Hematopoietic multipotent progenitor cell treated with erythropoietin and hydrocortisone succinate and interleukin-3 and kit ligand, for 6 days (in vitro differentiated cells): ENCODE results near the gene DPYSL5.
"Not testable (repeated sequence)": the region's sequence is repeated elsewhere in the genome, so short reads cannot be mapped to it uniquely, and the experiment has no call there.

ENCODE experiments used
- DNase-seq: peaks from one replicate; pipeline ENCODE4 v3.0.0-alpha.2; 2015

The DPYSL5 gene

DNA sequence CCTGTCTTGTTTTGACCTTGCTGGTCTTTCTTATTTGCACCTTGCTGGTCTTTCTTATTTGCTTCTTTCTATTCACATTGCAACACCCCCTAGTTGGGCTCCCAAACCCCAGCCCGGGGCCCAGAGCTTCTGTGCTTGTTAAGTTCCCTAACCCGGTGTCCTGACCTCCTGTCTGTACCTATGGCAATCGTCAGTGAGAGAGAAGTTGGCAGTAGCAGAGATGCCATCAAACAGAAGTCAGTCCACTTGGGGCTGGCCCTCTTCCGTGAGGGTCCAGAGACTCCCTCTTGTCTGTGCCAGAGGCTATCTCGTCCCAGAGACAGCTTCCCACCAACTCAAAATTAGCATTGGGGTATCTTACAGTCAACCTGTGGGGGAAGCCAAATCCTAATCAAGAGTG lies 55.7 kb downstream of the DPYSL5 start:
- no peak for DNase-seq

GRCh38 chr2:26904839-26905238 lies 56.9 kb downstream of the DPYSL5 start:
- no peak for DNase-seq

DNA sequence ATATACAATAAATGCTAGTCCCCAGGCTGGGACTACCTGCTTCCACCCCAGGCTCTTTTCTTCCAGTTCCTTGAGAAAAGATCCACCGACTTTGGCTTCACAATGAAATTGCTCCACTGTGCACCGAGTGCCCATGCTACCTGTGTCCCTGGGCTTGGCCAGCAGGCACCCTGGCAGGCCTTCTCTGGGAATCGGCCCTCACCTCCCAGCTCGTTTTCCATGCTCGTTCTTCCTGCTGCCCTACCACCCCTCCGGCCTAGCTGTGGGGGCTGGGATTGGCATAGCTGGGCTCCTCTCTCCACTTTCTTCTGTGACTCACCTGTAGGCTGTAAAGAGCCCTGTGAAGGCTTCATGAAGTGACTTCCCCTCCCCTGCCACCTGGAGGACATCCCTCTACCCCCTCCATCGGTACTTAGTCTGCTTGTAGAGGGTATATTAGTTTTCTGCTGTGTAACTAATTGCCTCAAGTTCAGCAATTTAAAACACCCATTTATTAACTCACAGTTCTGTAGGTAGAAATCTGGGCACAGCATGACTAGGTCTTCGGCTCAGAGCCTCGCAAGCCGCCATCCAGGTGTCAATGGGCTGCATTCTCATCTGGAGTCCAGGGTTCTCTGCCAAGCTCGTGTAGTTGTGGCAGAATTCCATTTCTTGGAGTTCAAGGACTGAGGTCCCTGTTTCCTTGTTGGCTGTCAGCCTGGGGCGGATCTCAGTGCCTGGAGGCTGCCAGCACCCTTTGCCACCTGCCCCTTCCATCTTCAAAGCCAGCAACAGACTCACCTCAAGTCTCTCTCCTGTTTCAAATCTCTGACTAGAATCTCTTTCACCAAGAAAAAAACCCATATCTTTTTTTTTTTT lies 57.6 kb downstream of the DPYSL5 start:
- no peak for DNase-seq

GRCh38 chr2:26907416-26907815 lies 59.5 kb downstream of the DPYSL5 start:
- DNase-seq: no peak

GRCh38 chr2:26910176-26910575 lies 62.2 kb downstream of the DPYSL5 start:
- DNase-seq: no peak

DNA sequence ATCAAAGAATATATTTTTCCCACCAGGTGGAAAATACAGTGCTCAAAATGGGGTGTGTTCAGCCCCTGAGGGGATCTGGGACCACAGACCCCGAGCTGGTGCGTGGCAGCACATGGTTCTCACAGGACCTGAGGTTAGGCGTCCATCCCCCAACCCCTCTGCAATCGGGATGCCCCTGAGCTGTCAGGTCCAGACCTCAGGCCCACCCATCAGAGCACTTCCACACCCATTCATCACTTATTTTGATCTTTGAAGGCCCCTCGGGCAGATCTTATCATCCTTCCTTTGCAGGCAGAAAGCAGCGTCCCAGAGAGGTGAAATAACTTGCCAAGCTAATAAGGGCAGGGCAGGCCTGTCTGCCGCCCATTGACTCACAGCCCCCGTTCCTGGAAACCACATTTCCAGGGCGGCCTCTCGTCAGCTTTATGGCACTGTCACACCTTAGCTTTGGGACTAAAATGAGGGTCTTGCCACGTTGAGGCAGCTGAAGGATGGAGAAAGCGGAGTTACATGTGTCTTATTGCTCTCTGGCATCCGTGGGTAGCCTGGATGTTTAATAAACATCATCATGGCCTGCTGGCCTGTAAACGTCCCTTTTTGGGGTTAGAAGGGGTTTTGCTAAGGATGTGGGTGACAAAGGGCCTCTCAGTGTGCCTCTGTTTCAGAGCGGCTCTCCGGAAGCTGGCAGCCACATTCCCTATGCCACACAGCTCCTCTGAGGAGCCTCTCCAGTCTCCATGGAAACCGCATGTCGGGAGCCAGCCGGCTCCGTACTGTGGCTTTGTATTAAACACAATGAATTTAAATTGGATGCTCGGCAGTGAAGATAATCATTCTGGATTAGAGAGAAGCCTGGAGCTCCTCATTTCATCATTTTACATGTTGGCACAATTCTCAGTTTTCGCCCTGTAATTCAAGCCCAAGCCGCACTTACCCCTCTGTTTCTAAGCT lies 64.3 kb downstream of the DPYSL5 start:
- no peak for DNase-seq

DNA sequence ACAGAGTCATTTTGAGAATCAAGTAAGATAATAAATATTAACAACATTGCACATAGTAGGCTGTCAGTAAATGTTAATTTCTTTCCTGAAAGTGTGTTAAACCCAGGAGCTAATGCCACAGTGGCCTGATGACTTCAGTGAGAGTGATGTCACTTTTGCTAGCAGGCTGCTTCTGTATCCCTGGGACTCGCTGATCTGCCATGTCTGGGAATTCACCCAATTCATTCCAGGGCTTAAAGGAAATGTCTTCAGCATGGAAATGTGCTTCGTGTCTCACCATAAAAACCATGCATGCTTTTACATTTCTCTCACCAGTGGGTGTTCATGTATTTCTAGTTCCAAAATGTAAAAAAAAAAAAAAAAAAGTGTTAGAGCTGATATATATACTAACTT lies 65.7 kb downstream of the DPYSL5 start:
- no peak for DNase-seq

DNA sequence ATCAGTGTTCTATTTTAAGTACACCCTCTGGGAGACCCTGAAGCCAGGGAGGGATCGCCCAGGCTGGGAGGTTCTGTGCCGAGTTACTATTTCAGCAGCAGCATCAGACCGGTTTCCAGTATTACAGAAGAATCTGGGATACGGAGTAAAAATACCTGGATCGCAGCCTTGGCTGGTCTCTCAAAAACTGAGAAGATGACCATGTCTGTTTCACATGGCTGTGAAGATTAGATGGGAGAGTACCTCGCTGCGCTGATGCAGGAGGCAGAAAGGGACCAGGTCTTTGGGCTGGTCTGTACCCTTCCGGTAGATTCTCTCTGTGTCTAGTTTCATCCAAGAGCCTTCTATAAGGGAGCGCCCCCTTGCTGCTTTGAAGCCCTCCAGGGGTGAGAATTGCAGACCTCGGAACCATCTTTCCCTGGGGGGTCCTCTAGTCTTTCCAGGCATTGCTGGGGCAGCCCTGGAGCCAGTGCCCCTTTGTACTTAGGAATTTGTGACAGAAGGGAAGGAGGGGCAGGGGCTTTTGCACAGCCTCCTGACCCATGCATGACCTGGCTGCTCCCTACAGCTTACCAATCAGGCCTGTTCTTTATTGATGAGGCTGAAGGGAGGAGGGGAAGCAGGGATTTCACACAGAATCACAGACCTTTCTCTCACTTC lies 66.2 kb downstream of the DPYSL5 start:
- no peak for DNase-seq

- DNase-seq: no peak
Measured at GRCh38 chr2:26914659-26915310, 66.9 kb downstream of the DPYSL5 start.

GRCh38 chr2:26915316-26915715 lies 67.4 kb downstream of the DPYSL5 start:
- no peak for DNase-seq

GRCh38 chr2:26916128-26916692 lies 68.3 kb downstream of the DPYSL5 start:
- DNase-seq: no peak

DNA sequence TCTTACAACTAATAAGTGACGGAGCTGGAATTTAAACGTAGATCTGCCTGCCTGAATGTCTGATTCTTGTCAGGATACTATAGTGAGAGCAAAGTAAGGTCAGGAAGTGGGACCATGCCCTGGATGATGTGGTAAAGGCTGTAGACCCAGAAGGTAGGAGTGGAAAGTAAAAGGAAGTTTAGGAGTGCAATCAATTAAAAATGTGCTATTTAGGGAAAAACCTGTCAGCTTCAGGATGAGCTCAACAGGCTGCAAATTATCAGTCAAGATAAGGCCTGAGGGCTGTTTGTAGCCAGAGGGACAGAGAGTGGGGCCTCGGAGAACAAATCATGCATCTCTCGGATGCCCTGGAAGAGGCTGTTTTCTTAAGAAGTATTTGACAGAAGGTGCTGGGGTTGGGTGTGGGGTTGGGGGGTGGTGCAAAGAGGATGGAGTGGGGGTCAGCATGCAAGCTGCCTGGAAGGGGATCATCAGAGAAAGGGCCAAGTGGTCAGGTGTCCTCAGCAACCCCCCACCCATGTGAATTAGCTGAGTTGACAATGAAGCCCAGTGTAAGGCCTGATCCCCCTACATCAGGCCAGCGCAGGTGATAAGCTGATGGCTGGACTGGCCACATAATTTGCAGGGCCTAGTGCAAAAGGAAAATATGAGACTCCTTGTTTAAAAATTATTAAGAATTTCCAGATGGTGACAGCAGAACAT lies 69.4 kb downstream of the DPYSL5 start:
- DNase-seq: no peak

GRCh38 chr2:26921323-26921722 lies 73.4 kb downstream of the DPYSL5 start:
- no peak for DNase-seq

DNA sequence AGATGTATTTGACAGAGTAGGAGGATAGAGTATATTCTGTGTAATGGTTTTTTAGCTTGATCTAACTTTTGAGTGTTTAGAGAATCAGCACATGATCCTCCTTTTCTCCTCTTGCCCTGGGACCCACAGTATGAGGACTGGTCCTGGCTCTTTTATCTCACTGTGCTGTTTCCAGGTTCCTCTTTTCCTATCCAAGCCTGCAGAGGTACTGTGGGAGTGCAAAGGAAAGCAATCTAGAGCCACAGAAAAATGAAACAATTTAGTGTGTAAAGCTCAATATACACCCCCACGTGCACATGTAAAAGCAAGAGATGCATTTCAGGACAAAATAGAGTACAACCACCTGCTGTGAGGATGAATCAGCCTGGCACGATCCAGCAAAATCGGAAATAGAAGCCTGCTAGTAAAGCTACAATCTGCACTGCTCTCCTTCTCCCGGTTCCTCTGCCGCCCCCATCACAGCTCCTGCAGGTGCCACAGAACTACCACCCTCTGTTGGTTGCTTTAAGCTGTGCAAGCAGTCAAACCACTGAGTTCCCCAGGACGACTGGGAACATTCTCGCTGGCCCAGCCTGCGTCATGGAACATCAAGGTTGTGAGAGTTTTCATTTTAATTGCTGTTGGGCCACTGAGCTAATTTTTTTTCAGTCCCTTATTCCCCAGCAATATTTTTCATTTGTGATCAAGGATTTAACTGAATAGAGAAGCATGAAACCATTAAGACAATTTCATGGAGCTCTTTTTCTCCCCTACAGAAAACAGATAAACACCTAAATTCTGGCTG lies 74.7 kb downstream of the DPYSL5 start:
- DNase-seq: peak; percentile 72

DNA sequence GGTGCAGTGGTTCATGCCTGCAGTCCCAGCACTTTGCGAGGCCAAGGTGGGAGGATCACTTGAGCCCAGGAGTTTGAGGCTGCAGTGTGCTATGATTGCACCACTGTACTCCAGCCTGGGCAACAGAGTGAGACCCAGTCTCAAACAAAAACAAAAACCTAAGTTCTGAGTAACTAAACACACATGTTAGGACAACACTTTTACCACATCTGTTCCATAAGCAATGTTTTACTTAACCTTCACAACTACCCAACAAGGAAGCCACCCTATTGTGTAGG lies 75.2 kb downstream of the DPYSL5 start:
- DNase-seq: not testable (repeated sequence)

DNA sequence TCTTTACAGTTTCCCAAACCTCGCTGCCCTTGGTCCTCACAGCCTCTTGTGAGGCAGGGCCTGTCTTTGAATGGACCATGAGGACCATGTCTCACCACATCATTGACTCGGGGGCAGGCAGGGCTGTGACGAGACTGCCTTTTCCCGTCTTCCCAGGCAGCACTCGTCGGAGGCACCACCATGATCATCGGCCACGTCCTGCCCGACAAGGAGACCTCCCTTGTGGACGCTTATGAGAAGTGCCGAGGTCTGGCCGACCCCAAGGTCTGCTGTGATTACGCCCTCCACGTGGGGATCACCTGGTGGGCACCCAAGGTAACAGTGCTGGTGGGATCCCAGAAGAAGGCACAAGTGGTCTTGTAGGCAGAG lies 76.8 kb downstream of the DPYSL5 start:
- DNase-seq: no peak

DNA sequence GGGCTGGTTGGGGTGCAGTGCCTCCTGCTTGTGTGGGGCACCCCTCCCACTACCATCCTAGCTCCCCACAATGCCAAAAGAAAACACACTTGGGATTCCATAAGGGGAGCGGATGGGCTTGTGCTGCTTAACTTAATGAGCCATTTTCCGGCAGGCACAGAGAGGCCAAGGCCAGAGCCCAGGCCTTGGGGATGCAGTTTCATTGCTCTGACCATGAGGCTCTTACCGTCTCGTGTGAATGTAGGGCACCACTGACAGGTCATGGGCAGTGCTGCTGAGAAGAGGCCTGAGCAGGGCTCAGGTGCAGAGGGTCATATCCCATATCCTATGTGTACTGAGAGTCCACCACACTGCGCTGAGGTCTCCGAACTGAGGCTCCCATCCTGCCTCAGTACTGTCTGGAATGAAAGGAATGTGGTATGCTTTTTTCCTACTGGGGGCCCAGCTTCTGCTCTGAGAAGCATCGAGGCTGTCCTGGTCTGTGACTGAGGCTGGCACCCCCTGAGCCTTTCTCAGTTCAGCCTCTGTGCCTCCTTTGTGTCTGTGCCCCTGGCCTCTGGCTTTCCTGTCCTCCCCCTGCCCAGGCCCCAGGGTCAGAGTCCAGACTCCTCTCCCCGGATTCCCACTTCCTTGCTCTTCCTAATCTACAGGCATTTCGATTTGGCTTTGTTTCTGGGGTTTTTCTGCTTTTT lies 77.3 kb downstream of the DPYSL5 start:
- no peak for DNase-seq

- no peak for DNase-seq
Measured at GRCh38 chr2:26927221-26927620, 79.3 kb downstream of the DPYSL5 start.

DNA sequence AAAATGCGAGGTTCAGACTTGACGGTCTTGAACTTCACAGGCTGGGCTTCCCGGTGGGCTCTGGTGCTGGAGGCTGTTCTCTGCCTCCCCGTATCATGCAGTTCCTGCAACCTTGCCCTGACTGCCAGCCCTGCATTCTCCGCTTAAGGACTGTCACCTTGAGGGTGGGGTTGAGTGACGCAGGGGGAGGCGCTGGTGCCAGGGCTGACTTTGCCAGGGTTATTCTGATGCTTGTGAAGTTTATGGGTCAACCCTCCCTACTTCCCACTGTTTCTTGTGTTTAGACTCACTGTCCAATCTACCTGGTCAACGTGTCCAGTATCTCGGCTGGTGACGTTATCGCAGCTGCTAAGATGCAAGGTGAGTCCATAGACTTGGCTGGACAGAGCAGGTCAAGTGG lies 85.0 kb downstream of the DPYSL5 start:
- DNase-seq: no peak
